Thyroid gland (tissue), 4 donors: Measurements from ENCODE around the gene MAGI1. TPM values are rescaled to one million over a fixed set of nuclear protein-coding genes. Genes with fewer than 3 reads are reported as not detected.
A peak's percentile ranks its signal among the peaks of the same experiment; 100 is the strongest.

Experiments used
- DNase-seq, 2 donors: peaks; one replicate each; pipeline ENCODE4 v3.0.0-alpha.2; 2019
- H3K27ac ChIP-seq, 3 donors: fragments of 200-600 bp; sonication (generic); 1 replicate in 2 of 3; 2 replicates in 1 of 3; pipeline ENCODE4 v1.5.1; 2016 to 2019; ENCODE audit warnings: mild to moderate bottlenecking in 1 of 3, moderate library complexity in 1 of 3
- H3K27me3 ChIP-seq: fragments of 200-600 bp; sonication (generic); one replicate; pipeline ENCODE4 v1.5.1; 2019
- H3K36me3 ChIP-seq, 2 donors: fragments of 200-600 bp; sonication (generic); one replicate each; pipeline ENCODE4 v1.5.1; 2016 to 2019
- H3K4me1 ChIP-seq, 2 donors: fragments of 200-600 bp; sonication (generic); one replicate each; pipeline ENCODE4 v1.5.1; 2017 to 2019
- H3K4me3 ChIP-seq, 3 donors: fragments of 200-600 bp; sonication (generic); replicated peaks in 1 of 3; 1 replicate in 2 of 3; 2 replicates in 1 of 3; pipeline ENCODE4 v1.5.1; 2016; ENCODE audit warnings: mild to moderate bottlenecking in 1 of 3
- H3K9me3 ChIP-seq: fragments of 200-600 bp; sonication (generic); one replicate; pipeline ENCODE4 v1.5.1; 2017
- CTCF ChIP-seq, 6 experiments: fragments of 200-600 bp in 3 of 6; fragments of 450-650 bp in 3 of 6; sonication (generic) in 3 of 6; IDR thresholded peaks; one replicate each; pipeline ENCODE4 v1.5.1; 2016 to 2019; ENCODE audit warnings: antibody characterized with exemption in 6 of 6, mild to moderate bottlenecking in 2 of 6, inconsistent platforms in 1 of 6, moderate library complexity in 1 of 6
- POLR2A ChIP-seq, 2 donors: fragments of 450-650 bp; IDR thresholded peaks; one replicate each; pipeline ENCODE4 v1.6.1; 2017; ENCODE audit warnings: antibody characterized with exemption in 2 of 2, mild to moderate bottlenecking in 2 of 2, moderate library complexity in 1 of 2
- WGBS, 2 donors: methylation state at CpG; one replicate each; pipeline ENCODE4 v1.1.5; 2017; 5-methylcytosine and 5-hydroxymethylcytosine counted together
- intact Hi-C: fragments of 100-400 bp; cut with DNase I; formaldehyde crosslinking; loops from one replicate; pipeline ENCODE4 v1.15.1; 2023
- total RNA-seq, 4 donors: library from RNA; depleted of rRNA; stranded (reverse); fragments of >200 nt; gene quantifications; one replicate each; pipeline ENCODE4 v1.2.3, GENCODE V29; 2016

Gene MAGI1
- total RNA-seq, 4 donors from 2014 or later: 60.5 to 123 (median 87.5) TPM

GRCh38 chr3:66036586-66037148 lies 2.1 kb downstream of the MAGI1 start:
- TF ChIP-seq CTCF (IDR thresholded peaks at IDR 0.05) (no peak), POLR2A (IDR thresholded peaks at IDR 0.05) (no peak)
- Histone ChIP-seq H3K4me1 (peaks cover 12 to 19% of the 10 kb centered on the region in 2 donors), H3K27me3 (no peaks in the 10 kb centered on the region), H3K4me3 (peak overlapping the region; percentile 43 to 82 (median 78)), H3K27ac (peak overlapping the region; percentile 37 to 97 (median 96)), H3K9me3 (no peaks in the 10 kb centered on the region), H3K36me3 (no peaks in the 10 kb centered on the region)
- peak; percentile 30 to 33 for DNase-seq
- WGBS, 2 donors: 32 to 43% methylated on average over 9 of the region's 9 CpGs
- intact Hi-C loops: loop anchor here (5.0 to 10.0 kb wide), 2 partner anchors 82 to 101 kb away; no protein-coding TSS in a partner anchor

- DNase-seq: peak in 1 of 2 donors; percentile 25
- Histone ChIP-seq H3K36me3 (no peaks in the 10 kb centered on the region), H3K4me1 (peaks cover 12 to 19% of the 10 kb centered on the region in 2 donors), H3K27ac (peak overlapping the region; percentile 37 to 97 (median 96)), H3K27me3 (no peaks in the 10 kb centered on the region), H3K9me3 (no peaks in the 10 kb centered on the region), H3K4me3 (peak overlapping the region in 1 of 3 donors; percentile 78)
- intact Hi-C loops: loop anchor here (5.0 to 10.0 kb wide), 2 partner anchors 81 to 101 kb away; no protein-coding TSS in a partner anchor
- 47 to 50% methylated on average over 5 of the region's 5 CpGs for WGBS, 2 donors
- TF ChIP-seq CTCF (IDR thresholded peaks at IDR 0.05): no peak
- no peak for TF ChIP-seq POLR2A (IDR thresholded peaks at IDR 0.05)
Measured at GRCh38 chr3:66035763-66036477, 2.8 kb downstream of the MAGI1 start.

- Histone ChIP-seq H3K4me3 (no peak overlapping the region), H3K36me3 (no peaks in the 10 kb centered on the region), H3K9me3 (no peaks in the 10 kb centered on the region), H3K27me3 (no peaks in the 10 kb centered on the region), H3K27ac (no peak overlapping the region), H3K4me1 (peaks cover 9 to 14% of the 10 kb centered on the region in 2 donors)
- no peak for DNase-seq
- TF ChIP-seq CTCF (IDR thresholded peaks at IDR 0.05) (no peak), POLR2A (IDR thresholded peaks at IDR 0.05) (no peak)
- intact Hi-C loops: loop anchor here (10.0 kb wide), 1 partner anchor 79 kb away; no protein-coding TSS in a partner anchor
- 81 to 92% methylated on average over 3 of the region's 3 CpGs for WGBS, 2 donors
Measured at GRCh38 chr3:66033241-66034138, 5.2 kb downstream of the MAGI1 start.

GRCh38 chr3:66031102-66031698 lies 7.5 kb downstream of the MAGI1 start:
- Histone ChIP-seq H3K36me3 (no peaks in the 10 kb centered on the region), H3K27ac (no peak overlapping the region), H3K9me3 (no peaks in the 10 kb centered on the region), H3K4me1 (peaks cover 7 to 9% of the 10 kb centered on the region in 2 donors), H3K27me3 (no peaks in the 10 kb centered on the region), H3K4me3 (no peak overlapping the region)
- 79 to 89% methylated on average over 6 of the region's 6 CpGs for WGBS, 2 donors
- DNase-seq: no peak
- intact Hi-C loops: loop anchor here (10.0 kb wide), 1 partner anchor 76 kb away; no protein-coding TSS in a partner anchor
- no peak for TF ChIP-seq POLR2A (IDR thresholded peaks at IDR 0.05)
- TF ChIP-seq CTCF (IDR thresholded peaks at IDR 0.05): no peak
